ENCODE data around the gene HERC2.
A peak's percentile ranks its signal among the peaks of the same experiment; 100 is the strongest.

HERC2 gene

DNA sequence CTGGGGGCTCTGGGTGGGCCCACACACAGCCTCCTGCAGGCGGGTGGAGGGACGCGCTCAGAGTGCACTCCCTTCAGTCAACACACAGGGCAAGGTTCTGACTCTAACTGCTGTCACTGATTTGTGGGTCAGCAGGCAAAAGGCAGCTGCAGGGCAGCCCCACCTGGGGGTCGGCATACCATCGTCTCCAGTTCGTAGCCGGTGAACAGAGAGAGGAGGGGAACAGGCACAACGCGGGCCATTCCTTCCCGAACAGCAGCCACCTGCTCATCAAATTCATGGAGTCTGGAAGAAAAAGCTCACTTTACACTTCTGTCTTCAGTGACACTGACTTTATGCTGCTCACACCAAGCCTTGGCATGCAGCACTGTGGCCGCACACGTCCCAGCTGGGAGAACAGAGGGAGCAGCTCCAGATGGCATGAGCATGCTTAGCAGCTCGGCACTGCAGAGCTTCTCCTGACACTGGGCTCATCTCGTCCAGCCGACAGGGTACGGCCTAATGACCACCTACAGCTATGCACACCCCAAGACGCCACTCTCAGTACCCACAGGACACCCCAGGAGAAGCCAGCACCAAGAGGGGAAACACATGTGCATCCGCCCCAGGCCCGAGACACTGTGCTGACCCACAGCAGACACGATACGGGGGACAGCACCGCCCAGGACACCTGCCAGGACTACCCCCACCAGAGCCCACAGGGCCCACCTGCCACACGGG lies 208.4 kb downstream of the HERC2 start:
- DNase-seq (ENCODE audit: low read depth in 2 of 2), result no peak

DNA sequence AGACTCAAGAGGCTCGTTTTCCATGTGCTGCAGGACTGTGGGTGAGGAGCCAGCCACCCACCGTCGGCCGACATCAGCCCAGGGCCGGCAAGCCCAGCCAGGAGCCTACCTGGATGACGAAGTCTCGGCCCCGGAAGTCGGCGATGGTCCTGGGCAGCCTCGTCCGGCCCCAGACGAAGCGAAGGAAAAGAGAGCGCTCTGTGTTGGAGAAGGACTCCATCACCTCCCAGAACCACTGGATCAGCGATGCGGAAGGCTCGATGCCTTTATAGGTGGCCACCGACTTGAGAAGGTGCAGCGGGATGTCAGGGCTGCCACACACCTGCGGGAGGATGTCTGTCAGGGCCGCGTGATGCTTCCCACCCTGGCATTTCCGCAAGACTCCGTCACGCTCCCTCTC lies 209.0 kb downstream of the HERC2 start:
- DNase-seq (ENCODE audit: low read depth in 2 of 2), result no peak

DNA sequence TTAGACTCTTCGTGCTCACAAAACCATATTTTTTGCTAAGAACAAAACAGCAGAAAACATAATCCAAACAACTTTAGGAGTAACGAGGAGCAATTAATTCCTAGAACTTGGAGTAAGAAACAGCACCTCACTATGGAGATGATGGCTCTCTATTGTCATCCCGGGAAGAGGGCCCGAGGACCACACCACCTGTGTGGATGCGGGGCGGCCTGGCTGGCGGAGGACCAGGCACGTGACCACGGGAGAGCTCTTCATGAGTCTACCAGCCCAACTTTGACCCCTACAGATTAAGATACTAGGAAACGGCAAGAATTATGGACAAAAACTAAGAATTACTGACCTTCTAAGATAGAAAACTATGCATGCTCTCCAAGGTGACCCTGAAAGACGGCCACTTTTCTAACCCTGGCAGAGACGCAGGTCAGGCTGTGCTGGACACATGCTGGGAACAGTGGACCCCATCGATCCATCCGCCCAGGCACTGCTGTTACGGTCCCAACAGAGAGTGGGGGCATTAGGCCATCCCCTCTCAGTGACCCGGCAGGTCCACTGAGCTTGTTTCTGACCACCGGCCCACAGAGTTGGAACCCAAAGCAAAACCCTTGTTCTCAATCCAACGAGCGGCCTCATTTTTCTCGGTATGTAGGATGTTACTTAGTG lies 209.7 kb downstream of the HERC2 start:
- no peak for DNase-seq (ENCODE audit: low read depth in 2 of 2)

DNA sequence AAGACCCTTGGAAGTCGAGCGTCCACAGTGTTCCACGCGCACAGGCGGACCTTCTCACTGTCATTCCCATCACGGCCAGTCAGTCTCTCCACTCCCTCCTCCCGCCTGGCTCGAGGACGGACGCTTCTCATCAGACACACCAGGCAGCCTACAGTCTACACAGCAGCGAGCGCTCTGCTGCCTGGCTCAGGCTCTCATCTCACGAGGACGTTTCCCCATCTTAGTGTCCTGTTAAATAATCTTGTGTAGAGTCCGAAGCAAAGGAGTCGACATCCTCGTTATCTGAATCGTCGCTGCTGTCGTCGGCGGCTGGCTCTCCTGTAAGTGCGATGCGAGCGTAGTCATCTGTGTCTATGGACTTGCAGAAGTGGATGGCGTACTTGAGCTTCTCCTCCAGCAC lies 210.4 kb downstream of the HERC2 start:
- no peak for DNase-seq (ENCODE audit: low read depth in 2 of 2)

DNA sequence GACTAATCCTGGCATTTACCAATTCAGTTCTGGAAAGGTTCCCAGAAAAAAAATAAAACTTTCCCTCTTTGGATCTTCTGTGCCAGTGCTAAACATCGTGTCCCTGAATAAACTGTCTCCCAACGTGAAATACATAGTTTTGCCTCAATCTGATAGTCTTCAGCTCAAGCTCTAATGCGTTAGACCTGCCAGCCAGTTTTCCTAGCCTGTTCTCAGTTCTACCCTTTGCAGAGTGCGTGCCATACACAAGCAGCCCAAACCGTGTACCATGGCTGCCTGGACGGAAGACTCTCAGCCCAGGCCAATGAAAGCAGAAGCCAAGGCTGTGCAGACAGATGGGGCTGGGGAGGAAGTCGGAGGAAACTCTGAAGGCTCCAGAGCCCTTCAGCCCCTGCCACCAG lies 211.5 kb downstream of the HERC2 start:
- no peak for DNase-seq (ENCODE audit: low read depth in 2 of 2)

DNA sequence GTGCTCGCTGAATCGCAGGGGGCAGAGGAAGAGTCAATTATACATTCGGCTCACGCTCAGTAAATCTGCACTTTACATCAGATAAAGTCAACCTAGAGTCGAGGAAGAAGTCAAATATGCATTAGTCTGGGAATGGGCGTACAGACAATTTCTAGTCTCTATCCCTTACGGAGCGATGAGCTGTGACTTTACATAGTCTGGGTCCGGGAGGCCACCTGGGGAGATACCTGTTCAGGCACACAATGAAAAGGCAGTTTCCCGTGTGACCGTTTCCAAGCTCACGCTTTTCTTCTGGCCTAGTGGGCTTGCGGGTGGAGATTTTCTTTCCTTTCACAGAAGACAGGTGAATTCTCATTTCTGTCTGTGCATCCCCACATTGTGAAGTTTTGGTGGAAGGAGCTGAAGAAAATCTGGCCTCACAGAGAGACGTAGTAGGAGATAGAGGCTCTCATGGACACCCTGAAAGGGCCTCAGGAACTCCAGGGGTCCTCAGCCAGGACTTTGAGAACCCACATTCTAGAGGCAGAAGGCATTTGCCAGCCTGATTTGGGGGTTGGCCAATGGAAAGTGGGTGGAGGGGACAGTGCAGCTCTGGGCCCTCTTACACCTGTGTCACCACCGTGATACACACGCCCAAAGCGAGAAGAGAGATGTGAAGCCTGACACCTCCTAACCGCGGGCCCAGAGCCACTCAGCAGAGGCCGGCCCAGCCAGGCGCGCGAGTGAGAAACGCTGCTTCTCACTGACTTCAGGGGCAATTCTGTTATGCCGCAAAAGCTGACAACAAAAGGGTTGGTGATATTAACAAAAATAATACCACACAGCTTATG lies 212.1 kb downstream of the HERC2 start:
- DNase-seq (ENCODE audit: low read depth in 2 of 2), result no peak

DNA sequence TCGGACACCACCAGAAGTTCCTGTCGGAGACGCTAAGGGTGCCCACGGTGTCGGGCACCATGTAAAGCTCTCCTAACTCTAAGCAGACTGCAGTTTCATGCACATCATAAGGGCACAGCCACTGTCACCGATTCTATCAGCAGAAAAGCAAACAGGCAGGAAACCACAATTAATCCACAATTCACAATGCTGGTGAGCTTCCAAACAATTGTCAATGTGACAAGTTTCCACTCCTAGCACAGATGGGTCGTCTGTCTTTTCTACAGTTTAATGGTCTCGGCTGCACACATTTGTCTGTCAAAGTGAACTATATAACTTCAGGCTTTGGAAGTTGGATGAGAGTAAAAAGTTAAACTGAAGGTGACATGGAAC lies 214.1 kb downstream of the HERC2 start:
- DNase-seq (ENCODE audit: low read depth in 2 of 2), result no peak

DNA sequence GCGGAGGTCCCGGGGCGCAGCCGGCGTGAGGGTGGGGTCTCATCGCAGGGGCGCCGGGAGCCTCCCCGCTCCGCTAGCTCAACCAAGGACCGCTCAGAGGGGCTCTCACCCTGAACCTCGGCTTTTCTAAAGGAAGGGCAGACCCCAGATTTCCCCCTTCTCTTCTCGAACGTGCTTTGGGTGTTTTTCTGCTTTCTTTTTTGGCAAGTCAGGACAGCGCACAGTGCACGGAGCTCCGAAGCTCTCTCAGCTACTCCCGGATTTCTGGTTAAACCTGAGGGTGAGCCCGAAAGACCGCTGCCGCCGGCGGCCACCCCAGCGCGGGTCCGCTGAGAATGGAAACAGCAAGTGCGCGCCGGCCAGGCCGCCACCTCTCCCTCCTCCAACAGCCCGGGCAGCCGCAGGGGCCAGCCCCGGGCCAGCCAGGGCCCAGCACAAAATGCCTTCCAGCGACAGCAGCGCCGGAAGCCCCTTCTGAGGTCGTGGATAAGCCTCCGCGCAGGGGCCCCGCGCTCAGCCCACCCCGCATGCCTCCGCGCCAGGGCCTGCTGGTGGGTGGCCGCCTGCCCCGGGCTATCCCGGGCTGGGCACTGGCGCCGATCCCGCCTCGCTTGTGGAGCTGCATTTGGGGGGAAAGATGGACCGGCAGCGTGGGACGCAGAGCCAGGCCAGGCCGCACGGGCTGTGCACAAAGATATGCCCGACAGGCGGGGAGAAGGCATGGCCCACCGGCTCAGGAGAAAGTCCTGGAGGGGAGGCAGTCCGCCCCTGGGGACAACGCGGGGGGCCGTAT lies 214.7 kb downstream of the HERC2 start:
- no peak for DNase-seq (ENCODE audit: low read depth in 2 of 2)

DNA sequence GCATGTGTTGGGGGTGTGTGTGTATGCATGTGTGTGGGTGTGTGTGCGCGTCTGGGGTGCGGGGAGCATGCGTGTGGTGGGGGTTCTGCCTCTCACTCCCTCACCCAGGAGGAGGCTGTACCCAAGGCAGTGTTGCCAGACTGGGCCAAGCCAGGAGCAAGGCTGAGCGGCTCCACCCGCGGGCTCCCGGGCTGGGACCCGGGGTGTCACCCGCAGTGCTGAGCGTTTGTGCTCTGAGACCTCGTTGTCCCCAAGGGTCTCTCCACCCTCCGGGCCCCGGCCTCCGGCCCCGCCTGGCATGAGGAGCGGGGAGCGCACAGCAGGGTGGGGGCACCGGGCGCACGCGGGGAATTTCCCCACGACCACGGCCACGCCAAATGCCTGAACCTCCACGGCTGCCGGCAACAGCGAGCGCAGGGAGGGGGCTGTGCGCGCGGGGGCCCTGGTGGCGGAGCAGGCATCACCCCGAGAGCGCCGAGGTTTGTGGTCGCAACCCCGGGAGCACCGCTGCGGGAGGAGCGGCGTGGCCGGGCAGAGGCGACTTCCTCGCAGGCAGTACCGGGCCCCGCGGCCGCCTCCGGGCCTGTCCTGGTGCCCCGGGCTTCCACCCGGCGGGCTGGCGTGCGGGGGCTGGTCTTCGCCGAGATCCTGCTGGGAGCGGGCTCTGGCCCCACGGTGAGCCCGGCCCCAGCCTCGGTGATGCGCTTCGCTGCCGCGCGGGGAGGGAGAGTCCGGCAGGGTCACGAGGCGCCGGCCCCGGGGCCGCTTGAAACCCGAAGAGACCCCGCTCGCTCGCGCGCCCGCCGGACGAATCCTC lies 215.5 kb downstream of the HERC2 start:
- DNase-seq (ENCODE audit: low read depth in 2 of 2), result no peak

DNA sequence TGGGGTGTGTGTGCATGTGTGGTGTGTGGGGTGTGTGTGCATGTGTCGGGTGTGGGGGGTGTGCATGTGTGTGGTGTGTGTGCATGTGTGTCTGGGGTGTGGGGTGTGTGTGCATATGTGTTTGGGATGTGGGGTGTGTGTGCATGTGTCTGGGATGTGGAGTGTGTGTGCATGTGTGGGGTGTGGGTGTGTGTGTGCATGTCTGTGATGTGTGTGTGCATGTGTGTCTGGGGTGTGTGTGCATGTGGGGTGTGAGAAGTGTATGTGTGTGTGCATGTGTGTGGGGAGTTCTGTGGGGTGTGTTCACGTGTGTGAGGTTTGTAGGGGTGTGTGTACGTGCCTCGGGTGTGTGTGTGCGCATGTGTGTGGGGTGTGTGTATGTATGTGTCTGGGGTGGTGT lies 216.2 kb downstream of the HERC2 start:
- DNase-seq (ENCODE audit: low read depth in 2 of 2), result no peak

DNA sequence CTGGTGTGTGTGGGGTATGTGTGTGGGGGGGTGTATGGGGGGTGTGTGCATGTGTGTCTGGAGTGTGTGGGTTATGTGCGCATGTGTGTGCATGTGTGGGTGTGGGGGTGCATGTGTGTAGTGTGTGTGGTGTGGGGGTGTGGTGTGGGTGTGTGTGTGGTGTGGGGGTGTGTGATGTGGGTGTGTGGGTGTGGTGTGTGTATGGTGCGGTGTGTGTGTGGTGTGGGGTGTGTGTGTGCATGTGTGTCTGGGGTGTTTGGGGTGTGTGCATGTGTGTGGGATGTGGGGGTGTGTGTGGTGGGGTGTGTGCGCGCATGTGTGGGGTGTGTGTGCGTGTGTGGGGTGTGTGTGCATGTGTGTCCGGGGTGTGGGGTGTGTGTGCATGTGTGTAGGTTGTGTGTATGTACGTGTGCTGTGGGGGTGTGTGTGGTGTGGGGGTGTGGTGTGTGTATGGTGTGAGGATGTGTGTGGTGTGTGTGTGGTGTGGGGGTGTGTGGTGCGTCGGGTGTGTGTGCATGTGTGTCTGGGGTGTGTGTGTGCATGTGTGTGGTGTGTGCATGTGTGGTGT lies 216.7 kb downstream of the HERC2 start:
- DNase-seq (ENCODE audit: low read depth in 2 of 2), result no peak

DNA sequence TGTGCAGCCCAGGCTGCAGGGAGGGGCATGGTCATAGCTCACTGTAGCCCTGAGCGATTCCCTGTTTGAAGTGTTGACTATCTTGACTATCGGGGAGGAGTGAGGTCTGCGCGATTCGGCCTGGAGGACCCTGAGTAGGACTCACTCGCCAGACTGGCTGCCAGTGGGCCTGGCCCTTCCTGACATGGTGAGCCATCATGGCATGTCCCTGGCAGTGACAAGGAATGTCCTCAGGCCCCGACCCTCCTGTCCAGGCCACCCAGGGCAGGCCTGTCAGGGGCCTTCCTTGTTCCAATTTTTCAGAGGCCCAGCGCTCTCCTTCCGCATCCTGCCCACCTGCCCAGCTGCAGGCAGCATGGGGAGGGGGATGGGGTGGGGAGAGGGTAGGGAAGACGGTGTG lies 217.7 kb downstream of the HERC2 start:
- DNase-seq (ENCODE audit: low read depth in 2 of 2), result no peak

DNA sequence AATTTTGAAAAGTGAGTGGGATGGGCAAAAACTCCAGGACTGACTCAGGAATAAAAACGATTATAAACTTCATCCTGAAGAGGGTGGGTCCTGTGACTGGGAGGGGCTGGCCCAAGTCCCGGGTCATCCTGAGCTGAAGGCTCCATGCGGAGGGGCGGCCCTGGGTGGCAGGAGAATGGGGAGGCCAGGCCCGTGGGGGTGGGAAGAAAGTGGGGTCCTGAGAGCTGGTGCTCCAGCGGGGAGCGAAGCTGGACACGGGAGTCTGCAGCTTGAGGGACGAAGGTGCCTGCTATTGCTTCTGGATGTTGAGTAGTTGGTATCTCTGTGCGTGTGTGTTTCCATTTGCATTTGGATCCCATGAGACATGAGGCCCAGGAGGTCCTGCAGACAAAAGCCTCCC lies 218.1 kb downstream of the HERC2 start:
- no peak for DNase-seq (ENCODE audit: low read depth in 2 of 2)

DNA sequence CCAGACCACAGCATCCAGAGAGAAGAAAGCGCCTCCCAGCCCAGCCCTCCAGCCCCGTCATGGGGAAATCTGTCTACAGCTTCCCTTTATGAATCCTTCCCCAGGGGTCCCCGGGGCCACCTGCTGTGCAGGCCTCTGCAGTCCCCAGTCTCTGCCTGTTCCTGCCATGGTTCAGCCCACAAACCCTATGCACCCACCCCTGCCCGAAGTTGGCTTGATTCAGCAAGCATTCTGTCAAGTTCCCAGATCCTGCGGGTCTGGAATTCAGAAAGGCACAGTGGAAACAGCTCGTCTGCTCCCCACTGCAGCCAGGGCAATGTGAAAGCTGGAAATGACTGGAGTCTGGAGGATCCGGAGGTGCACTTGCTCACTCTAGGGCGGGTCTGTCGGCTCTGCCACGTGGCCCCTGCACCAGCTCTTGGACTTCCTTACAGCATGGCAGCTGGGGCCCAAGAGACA lies 220.0 kb downstream of the HERC2 start:
- no peak for DNase-seq (ENCODE audit: low read depth in 2 of 2)

DNA sequence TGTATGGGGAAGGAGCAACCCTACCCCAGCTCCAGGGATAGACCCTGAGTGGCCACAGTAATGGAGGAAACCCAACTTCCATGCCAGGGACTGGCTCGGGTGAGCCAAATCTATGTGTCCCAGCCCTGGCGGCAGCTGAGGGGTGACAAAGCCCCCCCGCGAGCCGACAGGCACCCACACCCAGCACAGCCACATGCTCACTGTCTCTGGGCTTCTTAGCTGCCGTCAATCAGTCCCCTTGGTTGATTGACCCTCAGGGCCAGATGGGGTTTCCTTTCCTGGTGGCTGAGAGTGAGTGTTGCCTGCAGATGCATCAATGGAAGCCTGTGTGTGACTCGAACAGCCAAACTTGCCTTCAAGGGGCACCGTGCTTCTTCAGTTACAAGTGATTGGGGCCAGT lies 220.8 kb downstream of the HERC2 start:
- no peak for DNase-seq (ENCODE audit: low read depth in 2 of 2)

DNA sequence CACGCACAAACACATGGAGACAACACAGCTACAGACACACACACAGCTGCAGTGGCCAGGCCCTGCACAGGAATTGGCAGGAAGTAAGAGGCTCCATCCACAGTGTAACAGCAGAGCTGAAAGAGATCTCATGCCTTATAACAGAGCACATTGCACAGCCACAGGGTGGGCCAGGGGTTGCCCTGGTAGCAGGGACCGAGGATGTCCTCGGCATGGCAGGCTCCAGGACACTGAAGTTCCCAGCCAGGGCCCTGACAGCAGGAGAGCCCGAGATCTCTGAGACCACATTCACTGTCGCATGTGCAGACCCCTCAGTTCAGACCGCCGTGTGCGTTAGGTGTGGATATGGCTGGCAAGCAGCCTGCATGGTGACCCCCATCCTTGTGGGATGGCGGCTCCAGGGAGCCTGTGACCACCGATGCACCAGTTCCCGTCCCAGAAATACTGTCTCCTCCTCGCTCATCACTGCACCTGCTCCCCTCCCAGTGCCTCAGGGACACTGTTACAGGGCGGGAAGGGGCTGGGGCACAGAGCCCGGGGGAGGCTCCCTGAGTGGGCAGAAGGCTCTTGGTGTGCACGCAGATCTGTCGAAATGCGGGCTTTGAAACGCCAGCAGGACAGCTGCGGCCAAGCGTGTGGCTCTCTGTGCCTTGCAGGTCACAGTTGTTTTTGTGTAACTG lies 221.3 kb downstream of the HERC2 start:
- DNase-seq (ENCODE audit: low read depth in 2 of 2), result no peak

DNA sequence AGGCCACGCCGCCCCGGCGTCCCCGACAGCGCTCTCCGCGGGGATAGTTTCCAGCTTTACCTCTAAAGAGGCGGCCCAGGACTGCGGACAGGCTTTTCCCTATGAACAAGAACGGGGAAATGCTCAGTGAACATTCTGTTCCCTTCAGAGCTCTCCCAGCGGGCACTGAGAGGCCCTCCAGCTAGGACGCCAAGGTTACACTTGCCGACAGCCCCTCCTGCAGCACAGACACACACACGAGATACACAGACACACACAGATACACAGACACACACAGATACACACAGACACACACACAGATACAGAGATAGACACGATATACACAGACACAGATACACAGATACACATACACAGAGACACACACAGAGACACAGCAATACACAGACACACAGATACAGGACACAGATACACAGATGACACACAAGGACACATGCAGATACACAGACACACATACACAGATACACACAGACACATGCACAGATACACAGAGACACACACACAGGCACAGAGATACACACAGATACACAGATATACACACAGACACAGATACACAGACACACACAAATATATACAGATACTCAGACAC lies 222.3 kb downstream of the HERC2 start:
- no peak for DNase-seq (ENCODE audit: low read depth in 2 of 2)

DNA sequence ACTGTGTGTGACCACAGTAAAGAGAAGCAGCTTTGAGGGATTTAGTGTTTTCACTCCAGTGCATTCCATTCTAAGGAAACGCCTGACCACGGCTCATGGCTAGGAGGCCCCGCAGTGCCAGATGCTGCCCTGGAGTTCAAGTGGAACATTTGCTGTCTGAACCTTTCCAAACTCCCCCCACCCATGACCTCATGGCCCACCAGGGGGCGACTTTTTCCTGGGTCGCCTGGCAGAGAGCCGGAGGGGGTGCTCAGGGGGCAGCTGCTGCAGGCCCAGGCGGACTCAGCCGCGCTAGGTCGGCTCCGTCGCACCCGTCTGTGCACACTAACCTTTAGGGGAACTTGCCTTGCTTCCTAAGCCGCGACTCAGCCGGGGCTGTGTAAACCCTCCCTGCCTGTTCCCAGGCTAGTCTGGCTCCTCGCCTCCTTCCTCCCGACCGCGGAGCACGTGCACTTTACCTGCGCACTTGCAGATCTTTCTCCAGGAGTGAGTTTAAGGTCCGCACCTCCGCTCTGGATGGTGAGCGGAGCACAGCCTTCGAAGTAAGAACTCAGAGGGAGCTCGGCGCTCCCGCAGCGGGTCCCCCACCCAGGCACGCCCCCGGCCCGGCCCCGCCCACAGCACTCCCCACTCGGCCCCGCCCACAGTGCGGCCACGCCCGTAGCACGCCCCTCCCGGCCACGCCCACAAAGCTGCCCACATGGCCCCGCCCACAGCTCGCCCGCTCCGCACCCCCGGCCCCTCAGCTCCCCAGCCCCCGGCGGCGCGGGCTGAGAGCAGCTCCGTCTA lies 223.0 kb downstream of the HERC2 start, which contains the start of gene OCA2:
TSS of gene OCA2 (minus strand) at position 550 of the 789 bp plus-strand sequence. CDS start 17,441 bp downstream, outside the sequence.
- DNase-seq (ENCODE audit: low read depth in 2 of 2), result peak in 1 of 2 donors; percentile 34

DNA sequence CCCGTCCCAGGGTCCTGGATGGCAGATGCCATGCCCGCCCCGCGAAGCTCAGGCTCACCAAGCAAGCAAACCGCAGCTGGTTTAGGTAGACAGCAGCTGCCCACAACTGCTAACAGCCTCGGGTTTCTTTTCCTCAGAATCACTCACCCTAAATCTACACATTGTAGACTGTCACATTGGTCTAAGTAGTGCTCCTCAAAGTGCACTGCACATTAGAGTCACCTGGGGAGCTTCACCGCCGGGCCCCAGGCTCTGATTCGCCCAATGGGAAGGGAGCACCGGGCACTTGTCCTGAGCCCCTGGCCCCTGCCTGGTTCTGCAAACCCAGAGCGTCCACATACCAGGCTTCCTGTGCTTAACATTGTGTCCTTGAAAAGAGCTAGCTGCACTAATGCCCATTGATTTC lies 223.6 kb downstream of the HERC2 start:
- DNase-seq (ENCODE audit: low read depth in 2 of 2), result no peak
